ENCODE measurements around the gene MTIF2.
A peak's percentile ranks its signal among the peaks of the same experiment; 100 is the strongest.
"Not testable (repeated sequence)": the region's sequence is repeated elsewhere in the genome, so short reads cannot be mapped to it uniquely, and the experiment has no call there.

The MTIF2 gene

DNA sequence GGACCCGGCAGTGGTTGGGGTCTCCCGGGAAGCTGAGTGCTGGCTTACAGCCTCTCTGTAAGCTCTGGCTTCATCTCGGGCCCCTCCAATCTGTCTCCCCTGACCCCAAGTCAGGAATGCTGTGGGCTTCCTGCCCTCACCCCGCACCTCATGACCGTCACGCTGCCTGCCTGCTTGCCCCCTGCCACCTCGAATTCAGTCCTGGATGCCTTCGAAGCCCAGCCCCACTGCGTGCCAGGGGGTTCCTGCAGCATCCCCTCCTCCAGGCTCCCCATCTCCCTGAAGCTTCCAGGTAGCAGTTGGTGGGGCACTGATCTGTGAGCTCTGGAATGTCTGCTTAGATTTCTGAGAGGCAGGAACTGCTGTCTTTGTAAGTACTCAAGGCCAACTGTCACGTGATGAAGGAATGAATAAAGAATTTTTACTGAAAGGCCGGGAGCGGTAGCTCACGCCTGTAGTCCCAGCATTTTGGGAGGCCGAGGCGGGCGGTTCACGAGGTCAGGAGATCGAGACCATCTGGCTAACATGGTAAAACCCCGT, 43.5 kb downstream of the MTIF2 start:
- Histone ChIP-seq H3K36me3 (ENCODE audit: insufficient read depth, low read length) (peaks cover 4% of the 10 kb centered on the region), H3K4me1 (ENCODE audit: control insufficient read depth, insufficient read depth, low read length) (peaks cover 20% of the 10 kb centered on the region), H3K4me2 (ENCODE audit: low read length) (no peak overlapping the region), H3K27me3 (ENCODE audit: control insufficient read depth, insufficient read depth, low read length) (no peaks in the 10 kb centered on the region), H3K9ac (ENCODE audit: low read depth, low read length) (no peak overlapping the region), H3K9me3 (replicated peaks; ENCODE audit: low read length) (no peaks in the 10 kb centered on the region), H3K4me3 (ENCODE audit: low read length) (no peak overlapping the region)

DNA sequence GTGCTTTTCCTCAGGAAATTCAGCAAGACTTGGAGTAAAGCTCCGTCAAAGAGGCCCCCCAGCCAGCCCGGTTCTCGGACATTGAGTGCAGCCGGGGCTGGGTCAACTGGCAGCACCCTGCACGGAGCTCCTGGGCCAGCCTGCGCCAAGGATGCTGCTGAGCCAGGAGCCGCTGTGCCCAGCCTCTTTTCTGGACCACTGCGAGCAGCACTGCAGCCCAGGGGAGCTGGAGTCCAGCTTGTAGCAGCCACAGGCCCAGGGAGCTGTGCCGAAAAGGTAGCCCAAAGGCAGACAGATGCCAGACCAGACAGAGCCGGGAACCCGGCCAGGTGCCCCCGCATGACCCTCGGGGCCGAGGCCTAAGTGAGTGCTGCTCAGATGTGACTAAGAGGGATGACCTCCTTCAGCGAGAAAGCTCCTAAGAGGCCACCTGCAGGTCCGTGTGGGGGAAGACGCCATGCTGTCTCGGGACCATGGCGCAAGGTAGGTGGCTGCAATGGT, 44.2 kb downstream of the MTIF2 start:
- Histone ChIP-seq H3K4me3 (ENCODE audit: low read length) (no peak overlapping the region), H3K27me3 (ENCODE audit: control insufficient read depth, insufficient read depth, low read length) (no peaks in the 10 kb centered on the region), H3K9me3 (replicated peaks; ENCODE audit: low read length) (no peaks in the 10 kb centered on the region), H3K9ac (ENCODE audit: low read depth, low read length) (no peak overlapping the region), H3K4me2 (ENCODE audit: low read length) (peak overlapping the region; percentile 32), H3K4me1 (ENCODE audit: control insufficient read depth, insufficient read depth, low read length) (peaks cover 20% of the 10 kb centered on the region), H3K36me3 (ENCODE audit: insufficient read depth, low read length) (peaks cover 4% of the 10 kb centered on the region)

DNA sequence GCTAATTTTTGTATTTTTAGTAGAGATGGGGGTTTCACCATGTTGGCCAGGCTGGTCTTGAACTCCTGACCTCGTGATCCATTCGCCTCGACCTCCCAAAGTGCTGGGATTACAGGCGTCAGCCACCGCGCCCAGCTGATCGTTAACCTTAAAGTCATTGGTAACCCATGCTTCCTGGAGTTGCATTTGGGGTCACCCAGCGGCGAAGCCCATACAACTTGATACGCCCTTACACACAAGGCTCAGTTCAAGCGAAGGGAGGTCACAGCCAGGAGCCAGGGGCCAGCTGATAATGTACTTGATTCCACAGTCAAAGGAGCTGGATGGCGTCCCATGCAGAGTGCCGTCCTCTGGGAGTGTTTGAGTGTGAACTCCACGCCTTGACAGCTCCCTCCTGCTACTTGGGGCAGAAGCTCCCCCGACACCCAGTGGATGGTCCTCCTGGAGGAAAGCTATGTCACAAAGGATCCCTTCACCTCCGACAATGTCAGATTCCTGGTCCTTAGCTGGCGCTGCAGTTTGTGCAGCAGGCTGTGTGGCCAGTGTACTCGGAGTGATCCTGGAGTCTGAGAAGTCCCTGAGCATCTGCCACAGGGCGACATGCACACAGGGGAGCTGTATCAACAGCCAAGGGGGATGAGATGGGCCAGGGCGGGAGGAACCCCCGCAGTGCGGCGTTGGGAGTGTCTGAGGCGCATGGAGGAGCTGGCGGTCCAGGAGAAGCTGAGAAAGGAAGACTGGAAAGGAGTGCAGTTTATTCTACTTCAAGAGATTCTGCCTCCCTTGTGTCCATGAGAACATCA, 44.9 kb downstream of the MTIF2 start:
- Histone ChIP-seq H3K9me3 (replicated peaks; ENCODE audit: low read length) (no peaks in the 10 kb centered on the region), H3K4me2 (ENCODE audit: low read length) (no peak overlapping the region), H3K27me3 (ENCODE audit: control insufficient read depth, insufficient read depth, low read length) (no peaks in the 10 kb centered on the region), H3K9ac (ENCODE audit: low read depth, low read length) (no peak overlapping the region), H3K4me1 (ENCODE audit: control insufficient read depth, insufficient read depth, low read length) (peaks cover 20% of the 10 kb centered on the region), H3K36me3 (ENCODE audit: insufficient read depth, low read length) (peaks cover 4% of the 10 kb centered on the region), H3K4me3 (ENCODE audit: low read length) (no peak overlapping the region)

DNA sequence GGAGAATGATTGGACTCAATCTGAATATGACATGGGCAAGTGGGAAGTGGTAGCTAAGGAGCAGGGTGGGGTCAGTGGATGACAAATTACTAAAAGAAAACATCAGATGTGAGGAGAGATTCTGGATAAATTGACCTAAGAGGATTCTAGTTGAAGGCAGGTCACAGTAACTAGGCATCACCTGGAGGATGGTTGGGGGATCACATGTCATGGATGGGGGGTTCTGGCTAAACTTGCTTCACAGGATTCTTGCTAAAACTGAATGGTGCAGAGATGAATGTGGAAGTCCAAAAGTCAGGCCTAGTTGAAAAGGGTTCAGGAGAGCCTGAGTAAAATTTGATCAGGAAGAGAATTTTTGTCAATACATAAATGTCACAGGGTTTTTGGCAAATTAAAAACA, 55.2 kb downstream of the MTIF2 start:
- no peak overlapping the region for H3K4me3 ChIP-seq (ENCODE audit: low read length)
- no peak overlapping the region for H3K9ac ChIP-seq (ENCODE audit: low read depth, low read length)
- no peak overlapping the region for H3K4me2 ChIP-seq (ENCODE audit: low read length)
- H3K4me1 ChIP-seq (ENCODE audit: control insufficient read depth, insufficient read depth, low read length): no peaks in the 10 kb centered on the region
- H3K9me3 ChIP-seq (replicated peaks; ENCODE audit: low read length): no peaks in the 10 kb centered on the region
- no peaks in the 10 kb centered on the region for H3K27me3 ChIP-seq (ENCODE audit: control insufficient read depth, insufficient read depth, low read length)
- H3K36me3 ChIP-seq (ENCODE audit: insufficient read depth, low read length): no peaks in the 10 kb centered on the region

DNA sequence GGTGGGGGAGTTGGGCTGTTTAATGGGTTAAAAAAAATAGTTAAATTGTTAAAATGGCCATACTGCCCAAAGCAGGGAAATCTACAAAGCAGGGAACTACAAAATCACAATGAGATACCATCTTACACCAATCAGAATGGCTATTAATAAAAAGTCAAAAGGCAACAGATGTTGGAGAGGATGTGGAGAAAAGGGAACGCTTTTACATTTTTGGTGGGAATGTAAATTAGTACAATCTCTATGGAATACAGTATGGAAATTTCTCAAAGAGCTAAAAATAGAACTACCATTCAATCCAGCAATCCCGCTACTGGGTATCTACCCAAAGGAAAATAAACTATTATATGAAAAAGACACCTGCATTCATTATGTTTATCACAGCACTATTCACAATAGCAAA, 64.1 kb downstream of the MTIF2 start:
- H3K9me3 ChIP-seq (replicated peaks; ENCODE audit: low read length): no peaks in the 10 kb centered on the region
- H3K4me3 ChIP-seq (ENCODE audit: low read length): no peak overlapping the region
- peaks cover 9% of the 10 kb centered on the region for H3K36me3 ChIP-seq (ENCODE audit: insufficient read depth, low read length)
- H3K4me1 ChIP-seq (ENCODE audit: control insufficient read depth, insufficient read depth, low read length): no peaks in the 10 kb centered on the region
- H3K9ac ChIP-seq (ENCODE audit: low read depth, low read length): no peak overlapping the region
- no peaks in the 10 kb centered on the region for H3K27me3 ChIP-seq (ENCODE audit: control insufficient read depth, insufficient read depth, low read length)
- H3K4me2 ChIP-seq (ENCODE audit: low read length): no peak overlapping the region

DNA sequence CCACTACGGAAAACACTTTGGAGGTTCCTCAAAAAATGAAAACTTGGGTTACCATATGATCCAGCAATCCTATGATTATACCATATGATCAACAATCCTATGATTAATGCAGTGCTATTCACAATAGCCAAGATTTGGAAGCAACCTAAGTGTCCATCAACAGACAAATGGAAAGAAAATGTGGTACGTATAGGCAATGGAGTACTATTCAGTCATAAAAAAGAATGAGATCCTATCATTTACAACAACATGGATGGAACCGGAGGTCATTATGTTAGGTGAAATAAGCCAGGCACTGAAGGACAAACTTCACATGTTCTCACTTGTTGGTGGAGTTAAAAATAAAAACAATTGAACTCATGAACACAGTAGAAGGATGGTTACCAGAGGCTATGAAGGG, 64.5 kb downstream of the MTIF2 start:
- Histone ChIP-seq H3K36me3 (ENCODE audit: insufficient read depth, low read length) (peaks cover 9% of the 10 kb centered on the region), H3K4me2 (ENCODE audit: low read length) (no peak overlapping the region), H3K9me3 (replicated peaks; ENCODE audit: low read length) (no peaks in the 10 kb centered on the region), H3K9ac (ENCODE audit: low read depth, low read length) (no peak overlapping the region), H3K27me3 (ENCODE audit: control insufficient read depth, insufficient read depth, low read length) (no peaks in the 10 kb centered on the region), H3K4me1 (ENCODE audit: control insufficient read depth, insufficient read depth, low read length) (no peaks in the 10 kb centered on the region), H3K4me3 (ENCODE audit: low read length) (no peak overlapping the region)

DNA sequence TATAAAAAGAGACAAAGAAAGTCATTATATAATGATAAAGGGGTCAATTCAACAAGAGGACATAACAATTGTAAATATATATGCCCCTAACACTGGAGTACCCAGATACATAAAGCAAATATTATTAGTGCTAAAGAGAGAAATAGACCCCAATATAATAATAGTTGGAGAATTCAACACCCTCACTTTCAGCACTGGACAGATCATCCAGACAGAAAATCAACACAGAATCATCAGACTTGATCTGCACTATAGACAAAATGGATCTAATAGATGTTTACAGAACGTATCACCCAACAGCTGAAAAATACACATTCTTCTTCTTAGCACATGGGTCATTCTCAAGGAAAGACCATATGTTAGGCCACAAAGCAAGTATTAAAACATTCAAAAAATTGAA, 68.6 kb downstream of the MTIF2 start:
- H3K4me2 ChIP-seq (ENCODE audit: low read length): no peak overlapping the region
- peaks cover 13% of the 10 kb centered on the region for H3K36me3 ChIP-seq (ENCODE audit: insufficient read depth, low read length)
- no peak overlapping the region for H3K4me3 ChIP-seq (ENCODE audit: low read length)
- no peaks in the 10 kb centered on the region for H3K9me3 ChIP-seq (replicated peaks; ENCODE audit: low read length)
- H3K27me3 ChIP-seq (ENCODE audit: control insufficient read depth, insufficient read depth, low read length): no peaks in the 10 kb centered on the region
- no peaks in the 10 kb centered on the region for H3K4me1 ChIP-seq (ENCODE audit: control insufficient read depth, insufficient read depth, low read length)
- no peak overlapping the region for H3K9ac ChIP-seq (ENCODE audit: low read depth, low read length)

DNA sequence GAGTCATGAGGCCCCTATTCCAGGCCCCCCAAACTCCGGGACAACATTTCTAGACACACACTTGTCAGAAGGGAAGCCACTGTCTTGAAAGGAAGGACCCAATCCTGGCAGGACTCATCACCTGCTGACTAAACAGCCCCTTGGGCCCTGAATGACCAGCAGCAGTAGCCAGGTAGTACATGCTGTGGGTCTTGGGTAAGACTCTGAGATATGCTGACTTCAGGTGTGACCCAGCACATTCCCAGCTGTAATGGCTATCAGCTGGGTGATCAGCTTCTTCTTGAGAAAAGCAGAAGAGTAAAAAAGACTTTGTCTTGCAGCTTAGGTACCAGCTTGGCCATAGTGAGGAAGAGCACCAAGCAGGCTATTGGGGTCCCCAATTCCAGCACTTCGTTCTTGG, 72.5 kb downstream of the MTIF2 start:
- H3K9me3 ChIP-seq (replicated peaks; ENCODE audit: low read length): no peaks in the 10 kb centered on the region
- no peaks in the 10 kb centered on the region for H3K27me3 ChIP-seq (ENCODE audit: control insufficient read depth, insufficient read depth, low read length)
- H3K36me3 ChIP-seq (ENCODE audit: insufficient read depth, low read length): peaks cover 9% of the 10 kb centered on the region
- no peak overlapping the region for H3K4me3 ChIP-seq (ENCODE audit: low read length)
- no peaks in the 10 kb centered on the region for H3K4me1 ChIP-seq (ENCODE audit: control insufficient read depth, insufficient read depth, low read length)
- H3K4me2 ChIP-seq (ENCODE audit: low read length): no peak overlapping the region
- no peak overlapping the region for H3K9ac ChIP-seq (ENCODE audit: low read depth, low read length)

DNA sequence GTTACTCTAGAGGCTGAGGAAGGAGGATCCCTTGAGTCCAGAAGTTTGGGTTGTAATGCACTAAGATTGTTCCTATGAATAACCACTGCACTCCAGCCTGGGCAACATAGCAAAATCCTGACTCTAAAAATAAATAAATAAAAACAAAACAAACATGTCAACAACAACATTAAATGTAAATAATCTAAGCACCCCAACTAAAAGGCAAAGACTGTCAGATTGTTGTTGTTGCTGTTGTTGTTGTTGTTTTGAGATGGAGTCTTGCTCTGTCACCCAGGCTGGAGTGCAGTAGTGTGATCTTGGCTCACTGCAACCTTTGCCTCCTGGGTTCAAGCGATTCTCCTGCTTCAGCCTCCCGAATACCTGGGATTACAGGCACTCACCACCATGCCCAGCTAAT, 77.1 kb downstream of the MTIF2 start:
- not testable (repeated sequence) for H3K4me1 ChIP-seq (ENCODE audit: control insufficient read depth, insufficient read depth, low read length); H3K4me3 ChIP-seq (ENCODE audit: low read length); H3K4me2 ChIP-seq (ENCODE audit: low read length); H3K36me3 ChIP-seq (ENCODE audit: insufficient read depth, low read length); H3K9me3 ChIP-seq (replicated peaks; ENCODE audit: low read length); H3K27me3 ChIP-seq (ENCODE audit: control insufficient read depth, insufficient read depth, low read length); H3K9ac ChIP-seq (ENCODE audit: low read depth, low read length)

DNA sequence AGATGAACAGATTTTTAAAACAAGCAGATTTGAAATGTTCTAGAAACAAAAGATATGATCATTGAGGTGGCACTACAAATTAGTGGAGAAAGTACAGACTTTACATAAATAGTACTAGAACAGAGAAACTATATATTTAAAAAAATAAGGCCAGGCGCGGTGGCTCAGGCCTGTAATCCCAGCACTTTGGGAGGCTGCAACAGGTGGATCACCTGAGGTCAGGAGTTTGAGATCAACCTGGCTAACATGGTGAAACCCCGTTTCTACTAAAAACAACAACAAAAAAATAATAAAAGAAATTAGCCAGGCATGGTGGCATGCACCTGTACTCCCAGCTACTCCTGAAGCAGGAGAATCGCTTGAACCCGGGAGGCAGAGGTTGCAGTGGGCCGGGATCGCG, 82.2 kb downstream of the MTIF2 start:
- not testable (repeated sequence) for H3K4me3 ChIP-seq (ENCODE audit: low read length); H3K36me3 ChIP-seq (ENCODE audit: insufficient read depth, low read length); H3K27me3 ChIP-seq (ENCODE audit: control insufficient read depth, insufficient read depth, low read length); H3K4me1 ChIP-seq (ENCODE audit: control insufficient read depth, insufficient read depth, low read length); H3K9ac ChIP-seq (ENCODE audit: low read depth, low read length); H3K9me3 ChIP-seq (replicated peaks; ENCODE audit: low read length); H3K4me2 ChIP-seq (ENCODE audit: low read length)

Measured in skeletal muscle satellite cell (primary cell).